Hepatic stellate cell (primary cell): Measurements from ENCODE around the gene GABRD.

Experiments used
- DNase-seq: peaks from one replicate; pipeline ENCODE4 v3.0.0; 2011; ENCODE audit warnings: low spot score

Gene GABRD

DNA sequence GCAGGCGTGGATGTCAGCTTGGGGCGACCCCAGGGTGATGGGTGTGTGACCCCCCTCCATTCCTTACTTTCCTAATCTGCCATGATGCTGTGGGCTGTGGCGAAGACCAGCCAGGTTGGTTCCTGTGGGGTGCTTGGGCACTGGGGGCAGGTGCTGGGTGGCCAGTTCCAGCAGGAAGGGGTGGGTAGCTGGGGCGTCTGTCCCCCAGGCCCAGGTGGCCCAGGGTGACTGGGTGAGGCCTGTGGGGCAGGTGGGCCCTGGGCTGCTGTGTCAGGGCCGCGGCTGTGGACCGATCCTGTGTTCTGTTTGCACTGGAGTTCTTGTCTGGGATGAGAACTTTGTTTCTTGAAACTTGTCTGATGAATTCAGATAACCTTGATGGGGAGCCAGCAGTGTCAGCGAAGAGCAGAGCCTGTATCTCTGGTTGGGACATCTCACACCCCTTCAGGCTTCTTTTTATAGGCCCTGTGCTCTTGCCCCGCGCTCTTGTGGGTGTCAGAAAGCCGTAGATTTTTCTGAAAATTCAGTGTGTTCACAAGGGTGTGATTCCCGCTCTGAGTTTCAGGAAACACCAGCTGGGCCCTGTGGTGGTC is 34.7 kb downstream of the GABRD start:
- no peak for DNase-seq

DNA sequence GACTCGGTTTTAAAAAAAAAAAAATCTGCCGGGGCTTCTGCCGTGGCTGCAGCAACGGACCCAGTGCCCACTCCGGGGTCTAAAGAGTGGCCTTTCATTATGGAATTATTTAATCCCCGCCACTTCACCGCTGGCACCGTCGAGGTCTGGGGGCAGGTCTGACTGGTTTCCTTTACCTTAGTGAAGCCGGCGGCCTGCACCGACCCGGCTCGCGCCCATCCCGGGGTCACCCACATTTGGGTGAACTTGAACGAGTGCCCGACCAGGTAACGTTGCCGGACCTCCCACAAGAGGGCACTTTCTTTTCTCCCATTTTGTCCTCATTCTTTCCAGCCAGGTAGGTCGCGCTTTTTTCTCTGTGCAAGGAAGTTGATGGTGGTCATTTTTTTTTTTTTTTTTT is 35.4 kb downstream of the GABRD start:
- no peak for DNase-seq

DNA sequence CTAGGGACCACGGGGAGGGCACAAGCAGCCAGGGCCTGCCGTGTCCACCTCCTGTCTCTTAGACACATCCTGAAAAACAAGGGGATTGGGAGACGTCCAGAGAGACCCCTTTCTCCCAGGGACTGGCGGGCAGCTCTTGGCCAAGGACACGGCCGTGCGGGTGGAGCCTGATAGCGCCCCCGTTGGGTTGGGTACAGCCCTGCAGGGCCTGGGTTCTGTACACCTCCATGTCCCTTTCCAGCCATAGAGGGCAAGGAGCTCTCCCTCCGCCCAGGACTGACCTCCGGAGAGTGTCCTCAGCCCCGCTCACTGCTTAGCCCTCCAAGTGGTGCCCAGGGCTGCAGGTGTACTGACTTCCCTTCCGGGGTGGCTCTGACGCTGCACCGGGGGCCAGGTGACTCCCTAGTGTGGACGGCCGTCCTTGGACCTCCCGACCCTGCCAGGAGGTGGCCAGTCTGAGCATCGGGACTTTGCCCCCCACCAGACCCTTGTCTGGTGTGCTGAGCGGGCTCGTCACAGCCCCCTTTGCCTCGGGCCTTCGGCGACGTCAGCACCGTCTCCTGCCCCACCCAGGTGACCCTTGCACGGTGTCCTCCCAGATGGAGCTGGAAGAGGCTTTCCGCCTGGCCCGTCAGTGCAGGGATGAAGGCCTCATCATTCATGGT is 36.9 kb downstream of the GABRD start:
- no peak for DNase-seq

DNA sequence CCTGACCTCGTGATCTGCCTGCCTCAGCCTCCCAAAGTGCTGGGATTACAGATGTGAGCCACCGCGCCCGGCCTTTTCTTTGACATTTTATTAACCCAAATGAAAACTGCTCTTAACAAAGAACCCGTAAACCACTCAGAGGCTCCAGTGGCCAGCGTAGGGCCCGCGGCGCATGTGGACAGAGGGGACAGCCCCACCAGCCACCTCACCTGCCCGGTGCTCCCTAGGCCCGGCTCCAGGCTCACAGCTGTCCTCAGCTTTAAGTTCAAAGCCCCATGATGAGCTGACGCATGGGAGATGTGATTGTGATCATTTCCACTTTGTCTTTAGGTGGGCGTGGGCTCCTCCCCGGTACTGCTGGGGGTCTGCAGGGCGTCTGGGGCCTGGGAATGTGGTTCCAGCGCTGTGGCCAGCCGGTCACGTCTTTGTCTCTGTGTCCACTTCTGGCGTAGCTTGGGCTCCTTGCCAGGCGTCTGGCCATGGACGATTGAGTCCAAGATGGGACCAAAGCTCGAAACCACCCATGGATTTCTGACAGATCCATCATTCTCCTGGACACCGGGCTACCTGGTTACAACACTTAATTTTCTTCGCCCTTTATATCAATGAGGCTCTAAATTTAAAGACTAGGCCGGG is 37.9 kb downstream of the GABRD start:
- no peak for DNase-seq

DNA sequence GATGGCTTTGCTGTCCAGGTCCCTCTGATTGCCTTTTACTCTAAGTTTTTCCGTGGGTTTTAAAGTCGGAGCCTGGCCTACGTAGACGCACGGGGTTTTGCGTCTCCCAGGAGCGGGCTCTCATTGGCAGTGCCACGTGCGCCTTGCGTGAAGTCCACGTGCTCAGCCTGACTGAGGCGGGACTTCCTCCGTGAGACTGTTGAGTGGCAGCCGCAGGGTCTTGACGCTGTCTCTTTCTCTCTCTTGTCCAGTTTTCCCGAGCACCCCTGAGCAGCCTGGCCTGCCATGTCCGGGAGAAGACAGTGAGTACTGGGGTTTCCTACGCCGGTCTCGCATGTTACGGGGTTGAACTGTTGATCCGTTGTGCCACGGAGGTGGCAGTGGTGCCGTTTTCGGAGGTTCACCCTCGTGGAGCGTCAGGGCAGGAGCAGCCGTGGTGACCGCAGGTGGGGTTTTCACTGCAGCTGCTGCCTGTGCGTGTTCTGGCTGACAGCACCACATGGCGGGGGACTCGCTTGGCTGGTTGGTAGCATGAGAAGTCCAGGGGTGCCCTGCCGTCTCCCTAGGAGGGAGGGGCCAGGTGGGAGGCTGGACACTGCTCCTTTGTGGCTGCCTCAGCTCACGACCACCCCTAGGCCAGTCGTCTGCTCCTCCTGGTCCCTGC is 40.3 kb downstream of the GABRD start:
- DNase-seq: no peak

DNA sequence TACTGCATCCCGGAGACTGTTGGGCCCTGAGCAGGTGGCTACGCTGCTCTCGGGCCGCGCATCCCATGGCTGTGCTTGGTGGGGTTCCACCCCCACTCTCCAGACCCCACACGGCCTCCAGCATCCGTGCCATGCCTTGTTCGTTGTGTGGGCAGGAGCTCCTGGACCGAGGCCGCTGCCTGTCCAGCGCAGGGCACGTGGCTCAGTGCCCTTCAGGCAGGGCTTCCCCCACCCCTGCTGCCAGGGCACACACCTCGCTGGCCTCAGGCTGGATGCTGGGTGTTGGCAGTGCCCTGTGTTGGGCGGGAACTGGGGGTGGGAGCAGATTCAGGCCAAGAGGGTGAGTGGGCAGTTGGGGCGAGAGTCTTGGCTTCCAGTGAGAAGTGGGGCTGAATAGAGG is 40.9 kb downstream of the GABRD start:
- DNase-seq: no peak

DNA sequence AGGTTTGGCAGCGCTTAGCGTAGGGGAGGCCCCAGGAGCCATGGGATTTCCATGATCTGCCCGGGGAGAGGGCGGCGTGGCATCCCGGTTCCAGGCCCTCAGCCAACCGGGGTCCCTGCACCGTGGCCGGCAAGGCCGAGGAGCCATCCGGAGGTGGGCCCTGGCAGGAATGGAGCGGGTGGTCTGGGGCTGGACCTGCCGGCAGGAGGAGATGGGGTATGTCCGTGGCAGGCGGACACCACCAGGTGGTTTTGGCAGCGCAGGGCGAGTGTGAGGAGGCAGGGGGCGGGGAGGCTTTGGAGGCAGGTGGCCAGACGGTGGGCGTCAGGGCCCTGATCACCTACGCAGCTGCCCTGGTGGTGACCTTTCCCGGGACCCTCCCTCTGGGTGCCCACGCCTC is 41.4 kb downstream of the GABRD start:
- no peak for DNase-seq

DNA sequence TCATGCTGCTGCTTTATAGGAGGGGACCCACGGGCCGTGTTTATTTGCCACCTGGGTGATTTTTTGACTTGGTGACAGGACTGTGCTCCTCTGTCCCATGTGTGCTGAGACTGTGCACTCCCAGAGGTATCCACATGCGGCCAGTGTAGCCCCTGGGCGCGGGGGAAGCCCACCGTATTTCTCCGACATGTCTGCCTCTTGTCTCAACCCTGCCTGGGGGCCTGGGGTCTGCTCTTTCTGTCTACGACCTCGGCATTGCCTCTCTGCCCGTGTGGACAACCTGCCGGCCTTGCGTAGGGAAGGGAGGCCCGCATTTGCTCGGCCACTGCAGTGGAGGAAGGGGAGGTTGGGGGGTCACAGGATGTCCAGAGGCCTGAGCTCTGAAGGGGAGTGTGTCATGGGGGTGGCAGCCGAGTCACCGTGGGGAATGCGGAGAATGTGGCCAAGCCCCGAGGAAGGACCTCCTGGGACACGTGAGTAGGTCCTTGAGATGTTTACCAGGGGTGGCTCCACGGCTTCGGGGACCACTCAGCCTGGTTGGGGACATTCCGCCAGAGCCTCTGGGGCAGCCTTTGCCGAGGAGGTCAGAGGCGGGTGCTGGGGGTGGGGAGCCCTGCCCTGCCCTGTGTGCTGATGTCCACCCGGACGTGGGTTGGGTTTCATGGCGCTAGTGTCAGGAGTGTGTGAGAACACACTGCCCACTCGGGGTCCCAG is 42.1 kb downstream of the GABRD start:
- DNase-seq: no peak

DNA sequence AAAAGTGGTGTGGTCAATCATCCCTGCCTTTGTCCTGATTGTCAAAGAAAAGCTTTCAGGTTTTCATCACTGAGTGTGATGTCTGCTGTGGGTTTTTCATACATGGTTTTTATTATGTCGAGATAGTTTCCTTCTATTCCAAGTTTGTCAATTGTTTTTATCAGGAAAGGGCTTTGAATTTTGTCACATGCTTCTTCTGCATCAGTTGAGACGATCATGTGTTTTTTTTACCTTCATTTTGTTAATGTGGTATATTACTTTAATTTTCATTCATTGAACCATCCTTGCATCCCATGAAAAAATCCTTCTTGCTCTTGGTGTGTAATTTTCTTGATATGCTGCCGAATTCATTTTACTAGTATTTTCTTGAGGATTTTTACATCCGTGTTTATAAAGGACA is 46.6 kb downstream of the GABRD start:
- no peak for DNase-seq

DNA sequence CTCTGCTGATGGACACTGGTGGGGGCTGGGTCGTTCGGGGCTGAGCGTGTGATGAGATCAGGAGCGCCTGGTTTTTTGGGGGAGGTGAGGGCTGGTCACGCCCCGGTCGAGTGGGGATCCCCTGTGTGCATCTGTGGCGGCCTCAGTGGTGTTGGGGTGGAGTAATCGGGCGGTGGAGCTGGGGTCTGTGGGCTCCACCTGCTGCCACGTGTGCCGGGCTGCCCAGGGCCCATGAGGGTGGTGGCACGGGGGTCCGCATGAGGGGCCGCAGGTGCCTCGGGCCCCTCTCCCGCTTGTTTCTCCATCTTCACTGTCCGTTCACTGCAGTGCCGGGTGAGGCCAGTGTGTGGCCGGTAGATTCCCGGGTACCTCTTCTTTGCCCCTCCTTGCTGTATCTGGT is 48.2 kb downstream of the GABRD start:
- no peak for DNase-seq

DNA sequence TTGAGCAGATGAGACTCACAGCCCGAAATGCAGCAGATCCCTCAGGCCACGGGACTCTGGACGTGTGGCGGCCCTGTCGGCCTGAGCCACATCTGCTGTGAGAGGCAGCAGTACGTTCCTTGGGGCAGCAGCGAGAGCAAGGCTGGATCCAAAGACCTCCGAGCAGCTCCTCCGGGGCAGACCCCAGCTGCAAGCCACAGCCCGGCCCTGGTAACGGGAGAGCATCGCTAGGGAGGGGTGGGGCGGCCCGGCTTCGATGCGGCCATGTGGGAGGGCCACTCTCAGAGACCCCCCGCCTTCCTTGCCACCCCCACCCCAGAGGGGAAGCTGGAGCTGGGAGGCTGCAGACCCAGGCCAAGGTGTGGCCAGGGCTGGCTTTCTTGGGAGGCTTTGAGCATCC is 48.8 kb downstream of the GABRD start:
- no peak for DNase-seq

DNA sequence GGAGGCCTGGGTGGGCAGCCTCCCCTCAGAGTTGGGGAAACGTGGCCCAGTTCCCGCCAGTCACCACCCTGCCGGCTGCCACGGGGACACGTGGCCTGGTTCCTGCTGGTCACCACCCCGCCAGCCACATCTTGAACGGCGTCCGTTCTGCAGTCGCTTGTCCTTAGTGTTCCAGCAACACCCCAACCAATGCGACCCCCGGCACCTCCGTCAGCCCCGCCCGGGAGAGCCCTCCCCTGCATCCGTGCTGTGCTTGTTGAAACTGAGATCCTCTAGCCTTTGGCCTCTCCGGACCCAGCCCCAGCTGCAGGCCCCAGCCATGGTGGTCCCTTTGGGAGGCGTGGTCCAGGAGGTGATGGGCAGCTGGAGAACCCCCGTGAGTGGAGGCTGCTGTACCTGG is 49.8 kb downstream of the GABRD start:
- DNase-seq: no peak

DNA sequence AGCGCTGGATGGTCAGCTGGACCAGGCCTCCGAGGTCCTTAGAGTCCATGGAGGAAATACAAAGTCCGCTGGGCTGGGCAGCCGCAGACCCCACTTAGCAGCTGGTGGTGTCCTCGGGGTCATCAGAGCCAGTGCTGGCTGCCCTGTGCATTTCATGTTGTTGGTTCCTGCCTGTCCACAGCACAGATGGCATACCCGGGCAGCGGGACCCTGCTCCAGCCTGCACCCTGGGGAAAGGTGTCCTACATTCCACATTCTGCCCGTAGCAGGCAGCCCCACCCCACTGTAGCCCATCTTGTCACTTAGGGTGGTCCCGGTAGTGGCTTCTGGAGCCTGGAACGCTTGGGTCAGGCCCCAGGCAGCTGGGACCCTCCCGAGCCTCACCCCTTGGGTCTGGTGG is 50.9 kb downstream of the GABRD start:
- DNase-seq: no peak

DNA sequence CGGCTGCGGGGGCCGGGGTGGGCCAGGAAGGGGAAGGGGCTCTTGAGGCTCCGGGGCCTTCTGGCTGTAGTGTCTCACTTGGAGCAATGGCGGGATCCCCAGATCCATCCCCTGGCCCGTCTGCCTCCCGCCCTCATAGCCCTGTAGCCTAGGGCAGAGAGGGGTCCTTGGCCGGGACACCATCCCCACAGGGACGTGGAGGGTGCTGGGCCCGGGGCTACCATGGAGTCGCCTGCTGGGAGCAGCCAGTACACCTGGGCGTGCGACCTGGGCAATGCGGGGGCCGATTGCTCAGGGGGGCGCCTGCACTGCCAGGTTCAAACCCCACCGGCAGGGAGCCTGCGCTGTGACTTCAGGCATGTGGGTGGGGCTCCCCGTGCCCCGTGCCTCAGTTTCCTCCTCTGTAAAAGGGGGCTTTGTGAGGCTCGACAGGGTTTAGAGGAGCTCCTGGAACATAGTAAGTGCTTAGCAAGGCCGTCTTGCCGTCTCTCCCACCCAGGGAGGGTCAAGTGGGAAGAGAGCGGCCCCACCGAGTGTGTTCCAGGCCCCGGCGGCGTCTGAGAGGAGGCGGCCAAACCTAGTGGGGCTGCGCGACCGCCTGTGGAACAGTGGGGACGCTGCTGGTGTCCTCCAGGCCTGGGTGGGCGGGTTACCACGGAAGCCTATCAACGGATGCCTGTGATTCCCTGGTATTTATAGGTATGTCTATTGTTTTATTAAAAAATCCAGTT is 51.8 kb downstream of the GABRD start:
- DNase-seq: no peak

DNA sequence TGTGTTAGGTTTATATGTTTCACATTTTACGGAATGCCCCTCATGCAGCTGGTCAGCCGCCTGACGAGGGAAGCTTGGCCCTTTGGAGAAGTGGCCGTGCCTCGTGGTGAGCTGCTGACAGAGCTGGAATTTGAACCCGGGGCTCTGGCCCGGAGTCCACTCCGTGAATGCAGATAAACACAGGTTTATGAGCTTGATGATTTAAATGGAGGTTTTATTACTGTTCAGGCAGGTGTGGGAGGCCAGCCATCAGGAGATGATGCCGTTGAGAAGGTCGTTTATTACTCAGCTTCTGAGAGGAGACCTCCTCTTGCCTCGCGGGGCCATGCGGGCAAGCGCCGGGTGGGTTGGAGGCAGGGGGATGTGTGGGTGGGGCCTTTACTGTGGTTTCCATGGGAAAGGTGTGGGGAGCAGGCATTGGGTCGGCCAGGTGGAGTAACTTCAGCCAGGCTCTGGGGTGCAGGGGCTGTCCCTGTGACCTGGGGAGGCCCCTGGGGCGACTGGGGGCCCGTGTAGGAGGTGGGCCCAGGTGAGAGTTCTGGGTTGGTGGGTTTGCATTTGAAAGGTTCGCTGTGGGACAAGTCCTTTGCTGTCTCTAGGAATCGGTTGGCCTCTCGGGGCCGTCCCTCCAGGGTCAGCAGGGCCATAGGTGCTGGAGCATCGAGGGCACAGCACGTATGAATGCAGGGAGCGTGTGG is 53.1 kb downstream of the GABRD start:
- no peak for DNase-seq

DNA sequence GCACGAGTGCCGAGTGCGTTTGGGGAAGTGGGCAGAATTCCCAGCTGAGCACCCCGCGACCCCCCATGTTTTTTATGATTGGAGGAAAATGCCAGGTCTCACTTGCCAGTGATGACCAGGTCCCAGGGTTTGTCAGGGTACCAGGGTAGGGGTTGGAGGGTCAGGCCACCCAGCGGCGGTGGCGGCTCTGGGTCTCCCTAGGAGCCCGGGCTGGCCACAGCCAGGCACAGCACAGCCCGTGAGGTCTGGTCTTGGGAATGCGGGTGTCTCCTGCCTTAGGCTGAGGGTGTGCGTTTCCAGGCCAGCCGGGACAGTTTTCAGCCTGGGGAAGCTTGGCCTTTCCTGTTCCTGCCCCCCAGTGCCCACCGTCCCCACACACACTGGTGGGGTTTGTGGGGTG is 53.7 kb downstream of the GABRD start:
- no peak for DNase-seq

DNA sequence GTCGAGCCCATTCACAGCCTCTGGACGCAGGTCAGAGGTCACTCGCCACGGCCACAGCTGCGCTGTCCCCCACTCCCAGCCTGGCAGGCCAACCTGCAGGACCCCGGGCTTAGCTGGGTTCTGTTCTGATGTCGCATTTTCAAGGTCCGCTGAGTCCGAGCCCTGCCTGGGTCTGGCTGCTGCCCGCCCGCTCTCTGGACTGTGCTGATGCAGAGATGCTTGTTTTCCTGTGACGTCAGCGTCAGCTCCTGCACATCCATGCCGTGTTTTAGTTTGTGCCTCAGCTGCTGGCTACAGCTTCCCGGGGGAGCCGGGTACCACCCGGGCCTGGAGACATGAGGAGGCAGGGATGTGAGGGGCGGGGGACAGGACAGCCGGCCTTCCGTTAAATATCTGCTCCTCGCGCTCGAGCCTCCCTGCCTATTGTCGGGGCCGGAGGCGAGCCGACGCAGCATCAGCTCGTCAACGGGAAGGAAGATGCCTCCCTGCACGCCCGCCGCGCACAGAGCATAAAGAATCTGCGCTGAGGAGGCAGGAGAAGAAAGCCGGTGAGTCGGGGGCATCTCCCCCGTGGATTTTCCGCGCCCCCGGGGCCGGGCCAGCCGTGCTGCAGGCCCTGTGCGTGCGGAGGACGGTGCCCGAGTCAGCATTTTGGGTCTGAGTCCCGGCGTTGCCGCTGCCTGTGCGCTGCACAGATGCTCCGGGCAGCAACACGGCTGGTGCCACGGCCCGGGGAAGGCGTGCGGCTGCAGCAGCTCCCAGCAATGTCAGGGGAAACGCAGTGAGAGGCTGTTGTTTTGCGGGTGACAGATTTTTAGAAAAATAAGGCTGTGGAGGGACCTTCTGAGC is 54.5 kb downstream of the GABRD start:
- DNase-seq: peak; percentile 81

DNA sequence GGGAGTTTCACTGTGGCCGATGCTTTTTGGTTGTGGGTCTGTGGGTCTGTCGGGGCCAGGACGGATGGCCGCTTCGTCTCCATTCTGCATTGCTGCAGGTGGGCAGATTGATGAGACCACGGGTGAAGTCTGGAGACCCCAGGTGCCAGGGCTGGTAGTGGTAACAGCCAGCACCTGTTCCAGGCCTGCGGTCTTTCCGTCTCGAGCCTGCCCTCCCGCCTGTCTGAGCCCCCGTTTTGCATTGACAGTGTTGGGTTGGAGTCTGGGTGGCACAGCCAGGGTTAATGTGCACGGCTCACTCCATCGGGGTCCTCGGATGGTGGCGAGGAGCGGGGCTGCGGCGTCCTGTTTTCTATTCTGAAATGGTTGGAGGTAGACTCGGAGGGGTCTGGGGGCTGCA is 55.3 kb downstream of the GABRD start:
- DNase-seq: no peak

DNA sequence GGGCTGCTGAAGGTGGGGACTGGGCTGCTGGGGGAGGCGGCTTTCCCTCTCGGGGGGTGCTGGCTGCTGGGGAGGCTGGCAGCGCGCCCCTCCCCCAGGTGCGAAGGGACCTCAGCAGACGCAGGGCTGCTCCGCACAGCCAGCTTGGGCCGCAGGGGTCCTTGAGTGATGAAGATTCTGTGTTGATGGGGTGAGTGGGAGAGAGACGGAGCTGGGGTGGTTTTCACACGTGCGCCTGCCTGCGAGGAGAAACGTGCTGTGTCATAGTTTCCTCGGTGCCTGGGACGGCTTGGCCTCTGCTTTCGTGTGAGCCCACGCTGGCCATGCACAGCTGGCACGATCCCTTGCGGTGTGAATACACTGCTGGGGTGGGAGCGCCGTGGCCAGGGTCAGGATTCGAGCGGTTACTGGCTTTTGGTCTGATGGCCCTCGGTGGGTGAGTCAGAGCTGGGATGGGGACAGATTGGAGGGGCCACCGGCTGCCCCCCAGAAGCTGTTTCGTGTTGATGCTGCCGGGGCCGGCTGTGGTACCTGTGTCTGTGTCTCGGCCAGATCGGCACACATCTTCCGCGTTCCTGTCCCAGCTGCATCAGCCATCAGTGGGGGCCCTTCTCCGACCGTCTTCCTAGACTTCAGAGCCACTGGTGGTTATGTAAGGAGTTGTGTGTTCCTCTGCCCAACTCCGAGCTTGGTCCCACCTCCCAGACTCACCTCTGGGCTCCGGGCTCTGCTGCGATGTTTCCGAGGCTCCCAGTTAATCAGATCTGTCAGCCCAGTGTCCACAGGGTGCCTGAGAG is 56.0 kb downstream of the GABRD start:
- DNase-seq: no peak

DNA sequence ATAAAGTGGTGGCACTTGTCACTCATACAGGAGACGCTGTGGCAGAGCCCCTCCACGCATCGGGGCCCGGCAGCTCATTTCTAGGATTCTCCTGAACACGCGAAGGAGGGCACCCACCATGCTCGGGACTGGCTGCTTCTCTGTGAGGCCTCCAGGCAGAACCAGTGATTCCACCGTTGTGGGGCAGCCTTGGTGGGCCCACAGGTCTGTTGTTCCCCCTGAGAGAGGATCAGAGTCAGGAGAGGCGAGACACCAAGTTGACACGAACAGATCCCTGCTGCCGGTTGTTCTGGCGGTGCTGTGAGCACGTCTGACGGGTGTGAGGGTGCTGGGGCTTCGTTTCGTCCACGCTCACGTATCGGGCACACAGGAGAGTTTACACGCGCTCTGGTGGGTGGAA is 57.7 kb downstream of the GABRD start:
- no peak for DNase-seq
